Memory B cell (primary cell): Measurements from ENCODE around the gene KCNC3.
"Not testable (repeated sequence)": the region's sequence is repeated elsewhere in the genome, so short reads cannot be mapped to it uniquely, and the experiment has no call there.

ENCODE experiments used
- ATAC-seq: fragments of 150-1000 bp; cut with Tn5 transposase; 2 replicates; pipeline ENCODE4 v1.10.0; 2021; ENCODE audit warnings: low read depth, mild to moderate bottlenecking, moderate library complexity
- DNase-seq, 2 donors: peaks; one replicate each; pipeline ENCODE4 v3.0.0; 2022; ENCODE audit warnings: low spot score in 2 of 2
- H3K27ac Mint-ChIP-seq: one replicate; pipeline ENCODE4 v1.8.0; 2022; ENCODE audit warnings: mild to moderate bottlenecking, moderate library complexity, mixed read lengths
- H3K27me3 Mint-ChIP-seq: one replicate; pipeline ENCODE4 v1.8.0; 2022; ENCODE audit warnings: mixed read lengths
- H3K36me3 Mint-ChIP-seq: one replicate; pipeline ENCODE4 v1.8.0; 2022; ENCODE audit warnings: mild to moderate bottlenecking, mixed read lengths
- H3K4me1 Mint-ChIP-seq: one replicate; pipeline ENCODE4 v1.8.0; 2022; ENCODE audit warnings: mixed read lengths
- H3K4me3 Mint-ChIP-seq: one replicate; pipeline ENCODE4 v1.8.0; 2022; ENCODE audit warnings: mild to moderate bottlenecking, moderate library complexity, mixed read lengths
- H3K9me3 Mint-ChIP-seq: one replicate; pipeline ENCODE4 v1.8.0; 2022; ENCODE audit warnings: mixed read lengths

The KCNC3 gene

GRCh38 chr19:50337031-50337430, 7.9 kb upstream of the KCNC3 start:
- Mint-ChIP-seq H3K4me1 (peaks cover 62% of the 10 kb centered on the region), H3K27ac (peak overlapping the region; percentile 83), H3K36me3 (peaks cover 41% of the 10 kb centered on the region), H3K4me3 (peak overlapping the region; percentile 72)
- DNase-seq, H3K27me3 Mint-ChIP-seq, ATAC-seq, H3K9me3 Mint-ChIP-seq: not testable (repeated sequence)

DNA sequence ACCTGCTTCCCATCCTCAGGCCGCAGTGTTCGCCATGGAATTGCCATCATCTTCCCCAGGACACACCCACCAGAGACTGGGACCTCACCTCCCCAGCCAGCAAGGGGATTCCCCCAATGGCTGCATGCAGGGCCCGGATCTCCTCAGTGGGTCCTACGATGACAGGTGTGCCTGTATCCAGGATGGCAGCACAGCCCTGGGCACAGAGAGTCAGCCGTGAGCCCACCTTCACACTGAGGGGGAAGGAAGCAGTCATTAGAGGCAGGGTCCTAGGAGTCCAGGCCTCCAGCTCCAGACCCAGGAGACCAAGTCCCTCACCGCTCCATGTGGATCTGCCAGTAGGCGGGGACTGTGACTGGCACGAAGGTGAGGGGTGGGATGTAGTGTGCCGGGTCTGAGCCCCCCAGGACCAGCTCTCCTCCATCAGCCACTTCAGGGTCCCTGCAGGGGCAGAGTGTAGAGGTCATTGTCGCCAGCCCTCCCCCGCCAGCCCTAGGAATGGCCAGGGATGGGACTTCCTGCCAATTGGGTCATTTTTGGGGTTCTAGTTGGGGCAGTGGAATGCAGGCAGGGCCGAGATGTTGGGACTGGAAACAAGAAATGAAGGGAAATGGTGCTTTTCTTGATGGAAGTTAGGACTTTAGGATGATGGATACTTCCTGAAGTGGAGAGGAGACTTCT, 5.7 kb upstream of the KCNC3 start:
- Mint-ChIP-seq H3K27me3 (no peaks in the 10 kb centered on the region), H3K27ac (peak overlapping the region; percentile 56), H3K4me1 (peaks cover 68% of the 10 kb centered on the region), H3K4me3 (peak overlapping the region; percentile 40), H3K9me3 (no peaks in the 10 kb centered on the region), H3K36me3 (peaks cover 35% of the 10 kb centered on the region)
- no peak for ATAC-seq
- DNase-seq, result no peak

DNA sequence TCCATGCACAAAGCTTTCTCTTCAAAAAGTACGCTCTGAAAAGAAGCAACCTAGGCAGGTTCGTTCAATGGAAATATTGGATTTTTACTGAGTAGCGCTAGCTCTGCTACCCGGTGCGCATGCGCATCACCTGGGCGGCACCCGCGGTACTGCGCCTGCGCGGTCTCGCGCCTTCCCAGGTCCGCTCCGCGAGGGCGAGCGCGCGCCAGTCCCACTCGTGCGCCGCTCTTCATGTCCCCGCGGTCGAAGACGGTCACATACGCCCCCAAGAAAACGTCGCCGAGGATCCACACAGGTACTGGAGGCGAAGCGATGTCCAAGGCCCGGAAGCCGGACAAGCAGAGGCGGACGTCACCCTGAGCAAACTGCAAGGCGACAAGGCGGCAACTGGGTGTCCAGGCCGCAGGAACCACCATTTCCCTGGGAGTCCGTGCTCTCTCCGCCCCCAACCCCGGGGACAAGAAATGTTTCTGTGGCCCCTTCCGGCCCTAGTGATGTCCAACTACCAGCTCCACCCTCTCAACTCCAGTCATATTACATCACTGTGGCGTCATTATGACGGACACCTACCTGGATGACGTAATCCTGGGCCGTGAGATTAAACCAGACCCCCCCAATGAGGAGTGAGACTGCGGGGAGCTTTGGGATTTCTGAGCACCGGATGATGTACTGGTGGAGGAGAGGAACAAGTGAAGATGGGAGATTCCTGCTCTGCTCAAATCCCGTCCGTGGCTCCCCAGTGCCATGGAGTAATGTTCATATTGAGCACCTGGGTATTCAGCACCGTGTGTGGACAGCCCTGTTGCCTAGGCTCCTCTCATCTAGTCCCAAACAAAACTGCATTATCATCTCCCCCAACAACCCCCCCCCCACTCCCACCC, 4.8 kb upstream of the KCNC3 start:
- Mint-ChIP-seq H3K36me3 (peaks cover 29% of the 10 kb centered on the region), H3K9me3 (peaks cover 4% of the 10 kb centered on the region), H3K4me3 (peak overlapping the region; percentile 75), H3K27me3 (no peaks in the 10 kb centered on the region), H3K27ac (peak overlapping the region; percentile 56), H3K4me1 (peaks cover 68% of the 10 kb centered on the region)
- no peak for DNase-seq
- no peak for ATAC-seq

DNA sequence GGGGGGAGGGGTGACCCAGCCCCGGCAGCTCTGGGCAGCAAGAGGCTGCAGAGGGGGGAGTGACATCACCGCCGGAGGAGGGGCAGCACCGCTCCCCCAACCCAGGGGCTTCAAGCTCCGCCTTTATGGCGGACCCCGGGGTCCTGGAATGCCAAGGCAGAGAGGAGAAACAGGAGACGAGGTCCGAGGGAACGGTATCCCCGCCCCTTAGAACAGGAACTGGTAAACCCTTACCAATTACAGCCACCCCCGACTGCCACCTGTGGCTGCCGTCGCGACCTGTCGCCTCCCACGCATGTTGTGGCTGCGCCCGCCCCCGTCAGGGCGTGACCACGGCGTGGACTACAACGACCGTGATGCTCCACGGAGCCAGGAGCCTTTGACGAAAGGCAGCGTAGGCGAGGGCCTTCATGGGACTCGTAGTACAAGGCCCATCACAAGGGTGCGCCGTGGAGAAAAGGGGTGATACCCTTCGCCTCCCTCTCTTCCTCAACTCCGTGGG, 4.1 kb upstream of the KCNC3 start:
- Mint-ChIP-seq H3K4me1 (peaks cover 64% of the 10 kb centered on the region), H3K36me3 (peaks cover 27% of the 10 kb centered on the region), H3K9me3 (peaks cover 4% of the 10 kb centered on the region), H3K4me3 (peak overlapping the region; percentile 75), H3K27ac (peak overlapping the region; percentile 56), H3K27me3 (no peaks in the 10 kb centered on the region)
- peak; percentile 56 for ATAC-seq
- peak; percentile 88 to 92 for DNase-seq

DNA sequence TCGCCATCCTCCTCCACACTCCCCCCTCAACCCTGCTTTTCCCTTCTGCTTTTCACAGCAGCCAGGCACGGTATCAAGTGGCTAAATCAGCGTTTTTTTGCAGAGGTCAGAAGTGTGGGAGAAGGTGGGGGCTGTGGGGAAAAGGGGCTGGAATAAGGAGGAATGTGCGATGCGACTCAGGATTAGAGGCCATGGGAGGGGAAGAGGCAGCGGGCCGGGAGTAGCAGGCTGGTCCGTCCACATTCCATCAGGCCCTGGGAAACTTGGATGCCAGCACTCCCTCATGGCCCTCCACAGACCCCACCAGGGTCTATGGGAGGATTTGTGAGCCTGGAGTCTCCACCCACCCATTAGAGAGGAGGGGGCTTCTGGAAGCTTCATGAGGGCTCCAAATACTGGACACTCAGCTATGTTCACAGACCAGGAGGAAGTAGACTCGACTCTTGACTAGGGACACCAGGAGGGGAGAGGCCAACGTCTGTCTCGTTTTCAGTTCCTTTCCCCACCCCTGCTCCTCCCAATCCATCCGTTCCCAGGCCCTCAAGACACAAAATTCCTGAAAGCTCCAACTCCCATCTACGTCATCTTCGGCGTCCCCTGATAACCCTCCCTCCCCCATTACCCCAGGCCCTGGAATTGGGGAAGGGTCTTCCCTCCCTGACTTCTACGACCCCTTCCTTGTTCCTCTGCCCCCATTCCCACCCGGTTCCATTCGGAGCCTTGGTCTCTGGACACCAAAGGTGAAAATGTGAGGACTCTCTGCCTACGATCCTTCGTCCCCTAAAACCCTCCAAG, 3.3 kb upstream of the KCNC3 start:
- peaks cover 67% of the 10 kb centered on the region for H3K4me1 Mint-ChIP-seq
- peak overlapping the region; percentile 75 for H3K4me3 Mint-ChIP-seq
- peak overlapping the region; percentile 56 for H3K27ac Mint-ChIP-seq
- H3K36me3 Mint-ChIP-seq, result peaks cover 26% of the 10 kb centered on the region
- ATAC-seq (no peak), DNase-seq (no peak)
- H3K27me3 Mint-ChIP-seq, result peaks cover 4% of the 10 kb centered on the region
- H3K9me3 Mint-ChIP-seq, result peaks cover 4% of the 10 kb centered on the region

- H3K27me3 Mint-ChIP-seq, result peaks cover 9% of the 10 kb centered on the region
- ATAC-seq (no peak), DNase-seq (no peak)
- H3K9me3 Mint-ChIP-seq, result peaks cover 4% of the 10 kb centered on the region
- peaks cover 20% of the 10 kb centered on the region for H3K36me3 Mint-ChIP-seq
- H3K27ac Mint-ChIP-seq, result peak overlapping the region; percentile 56
- peak overlapping the region; percentile 75 for H3K4me3 Mint-ChIP-seq
- H3K4me1 Mint-ChIP-seq, result peaks cover 67% of the 10 kb centered on the region
These were observed 2.7 kb upstream of the KCNC3 start for GRCh38 chr19:50331994-50332243.

DNA sequence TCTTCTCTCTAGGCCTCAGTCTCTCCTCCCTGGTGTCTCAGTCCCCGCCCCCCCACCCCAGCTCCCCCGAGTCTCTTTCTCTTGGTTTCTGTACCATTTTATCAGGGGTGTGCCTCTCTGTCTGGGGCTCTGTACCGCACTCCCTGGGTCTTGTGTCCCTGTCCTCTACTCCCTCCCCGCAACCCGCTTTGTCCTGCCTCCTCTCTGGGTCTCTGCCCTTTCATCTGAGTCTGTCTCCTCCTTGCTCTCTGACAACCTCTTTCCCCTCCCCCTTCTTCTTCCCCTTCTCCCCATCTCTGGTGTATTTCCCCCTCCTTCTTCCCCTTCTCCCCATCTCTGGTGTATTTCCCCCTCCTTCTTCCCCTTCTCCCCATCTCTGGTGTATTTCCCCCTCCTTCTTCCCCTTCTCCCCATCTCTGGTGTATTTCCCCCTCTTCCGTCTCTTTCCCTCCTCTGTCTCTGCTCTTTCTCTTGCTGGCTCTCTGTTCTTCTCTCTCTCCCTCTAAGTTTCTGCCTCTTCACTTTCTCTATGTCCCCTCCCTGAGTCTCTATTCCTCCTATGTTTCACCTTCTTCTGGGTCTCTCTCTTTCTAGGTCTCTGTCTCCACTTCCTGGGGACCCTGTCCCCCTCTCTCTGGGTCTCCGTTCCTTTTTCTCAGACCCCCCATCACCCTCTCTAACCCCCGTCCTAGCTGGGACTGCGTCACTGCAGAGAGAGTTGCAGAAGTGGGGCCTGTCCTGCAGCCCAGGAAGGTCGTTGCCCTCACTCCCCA, 2.2 kb upstream of the KCNC3 start:
- peak overlapping the region; percentile 56 for H3K27ac Mint-ChIP-seq
- ATAC-seq, result no peak
- peaks cover 18% of the 10 kb centered on the region for H3K36me3 Mint-ChIP-seq
- peaks cover 70% of the 10 kb centered on the region for H3K4me1 Mint-ChIP-seq
- peak overlapping the region; percentile 75 for H3K4me3 Mint-ChIP-seq
- DNase-seq, result peak in 1 of 2 donors; percentile 44
- peaks cover 10% of the 10 kb centered on the region for H3K27me3 Mint-ChIP-seq
- H3K9me3 Mint-ChIP-seq, result peaks cover 4% of the 10 kb centered on the region

GRCh38 chr19:50330365-50331078, 1.3 kb upstream of the KCNC3 start:
- Mint-ChIP-seq H3K4me3 (peak overlapping the region; percentile 90), H3K27ac (peak overlapping the region; percentile 83), H3K9me3 (peaks cover 4% of the 10 kb centered on the region), H3K4me1 (peaks cover 67% of the 10 kb centered on the region), H3K36me3 (peaks cover 14% of the 10 kb centered on the region), H3K27me3 (peaks cover 10% of the 10 kb centered on the region)
- peak; percentile 41 for ATAC-seq
- DNase-seq, result peak; percentile 79 to 89

- not testable (repeated sequence) for DNase-seq, H3K9me3 Mint-ChIP-seq, H3K36me3 Mint-ChIP-seq, H3K27me3 Mint-ChIP-seq, ATAC-seq
- peak overlapping the region; percentile 90 for H3K4me3 Mint-ChIP-seq
- H3K27ac Mint-ChIP-seq, result peak overlapping the region; percentile 92
- peaks cover 64% of the 10 kb centered on the region for H3K4me1 Mint-ChIP-seq
These were observed 733 bp upstream of the KCNC3 start for GRCh38 chr19:50329926-50330294.

DNA sequence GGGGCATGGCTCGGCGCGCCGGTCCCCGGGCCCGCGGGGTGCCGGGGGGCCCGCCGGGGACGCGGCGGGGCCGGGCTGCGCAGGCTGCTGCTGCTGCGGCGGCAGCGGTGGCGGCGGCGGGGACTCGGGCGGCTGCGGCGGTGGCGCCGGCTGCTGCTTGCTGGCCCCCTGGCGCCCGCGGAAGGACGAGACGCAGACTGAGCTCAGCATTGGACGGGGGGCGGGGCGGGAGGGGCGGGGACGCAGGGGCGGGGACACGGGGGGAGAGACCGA, 368 bp downstream of the KCNC3 start:
- DNase-seq (no peak), ATAC-seq (no peak)
- Mint-ChIP-seq H3K9me3 (peaks cover 4% of the 10 kb centered on the region), H3K36me3 (no peaks in the 10 kb centered on the region), H3K27ac (peak overlapping the region; percentile 92), H3K4me3 (peak overlapping the region; percentile 90), H3K4me1 (peaks cover 59% of the 10 kb centered on the region), H3K27me3 (peaks cover 10% of the 10 kb centered on the region)

GRCh38 chr19:50328224-50328872, 829 bp downstream of the KCNC3 start:
- Mint-ChIP-seq H3K36me3 (peaks cover under 1% of the 10 kb centered on the region), H3K27ac (peak overlapping the region; percentile 48), H3K9me3 (peaks cover 4% of the 10 kb centered on the region), H3K4me1 (peaks cover 54% of the 10 kb centered on the region), H3K27me3 (peaks cover 10% of the 10 kb centered on the region), H3K4me3 (no peak overlapping the region)
- DNase-seq (peak in 1 of 2 donors; percentile 59), ATAC-seq (no peak)

- Mint-ChIP-seq H3K27ac (peak overlapping the region; percentile 48), H3K9me3 (peaks cover 4% of the 10 kb centered on the region), H3K4me3 (peak overlapping the region; percentile 82), H3K4me1 (peaks cover 50% of the 10 kb centered on the region), H3K36me3 (peaks cover 3% of the 10 kb centered on the region), H3K27me3 (peaks cover 10% of the 10 kb centered on the region)
- DNase-seq, result no peak
- no peak for ATAC-seq
These were observed 1.5 kb downstream of the KCNC3 start for GRCh38 chr19:50327461-50328223.
